Measurements from ENCODE around the gene CNDP2. TPM values are rescaled to one million over a fixed set of nuclear protein-coding genes. Genes with fewer than 3 reads are reported as not detected.

Gene CNDP2
- total RNA-seq, 2 experiments from 2014 or later, result 121 to 136 TPM

DNA sequence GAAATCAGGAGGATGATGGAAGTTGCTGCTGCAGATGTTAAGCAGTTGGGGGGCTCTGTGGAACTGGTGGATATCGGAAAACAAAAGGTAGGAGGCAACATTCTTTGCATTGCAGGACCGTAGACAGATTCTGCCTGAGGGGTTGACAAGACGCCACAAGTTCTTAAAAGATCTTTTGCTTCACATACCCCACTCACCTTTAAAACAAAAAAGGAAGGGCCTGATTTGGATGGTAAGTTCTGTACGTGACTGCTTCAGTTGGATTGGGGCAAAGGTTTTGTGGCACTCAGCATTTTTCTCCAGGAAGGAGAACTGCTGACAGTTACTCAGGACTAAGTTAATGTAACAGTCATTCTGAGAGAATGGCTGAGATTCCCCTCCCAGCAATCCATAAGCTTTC is 5.2 kb downstream of the CNDP2 start:
- intact Hi-C loops (cut with micrococcal nuclease), result no loop called here
- peaks cover 50% of the 10 kb centered on the region for H3K4me1 Mint-ChIP-seq (ENCODE audit: low read depth)
- no peaks in the 10 kb centered on the region for H3K9me3 Mint-ChIP-seq
- ChIA-PET POLR2A (no interaction called here), CTCF (no interaction called here)
- TF ChIP-seq, protein P1, sequence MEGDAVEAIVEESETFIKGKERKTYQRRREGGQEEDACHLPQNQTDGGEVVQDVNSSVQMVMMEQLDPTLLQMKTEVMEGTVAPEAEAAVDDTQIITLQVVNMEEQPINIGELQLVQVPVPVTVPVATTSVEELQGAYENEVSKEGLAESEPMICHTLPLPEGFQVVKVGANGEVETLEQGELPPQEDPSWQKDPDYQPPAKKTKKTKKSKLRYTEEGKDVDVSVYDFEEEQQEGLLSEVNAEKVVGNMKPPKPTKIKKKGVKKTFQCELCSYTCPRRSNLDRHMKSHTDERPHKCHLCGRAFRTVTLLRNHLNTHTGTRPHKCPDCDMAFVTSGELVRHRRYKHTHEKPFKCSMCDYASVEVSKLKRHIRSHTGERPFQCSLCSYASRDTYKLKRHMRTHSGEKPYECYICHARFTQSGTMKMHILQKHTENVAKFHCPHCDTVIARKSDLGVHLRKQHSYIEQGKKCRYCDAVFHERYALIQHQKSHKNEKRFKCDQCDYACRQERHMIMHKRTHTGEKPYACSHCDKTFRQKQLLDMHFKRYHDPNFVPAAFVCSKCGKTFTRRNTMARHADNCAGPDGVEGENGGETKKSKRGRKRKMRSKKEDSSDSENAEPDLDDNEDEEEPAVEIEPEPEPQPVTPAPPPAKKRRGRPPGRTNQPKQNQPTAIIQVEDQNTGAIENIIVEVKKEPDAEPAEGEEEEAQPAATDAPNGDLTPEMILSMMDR (IDR thresholded peaks at IDR 0.05), result no peak
- H3K36me3 Mint-ChIP-seq (ENCODE audit: low read depth), result peaks cover 56% of the 10 kb centered on the region
- no peak overlapping the region for H3K4me3 Mint-ChIP-seq
- peak overlapping the region; percentile 99 for H3K27ac Mint-ChIP-seq
- DNase-seq (no peak), ATAC-seq (no peak)
- no peaks in the 10 kb centered on the region for H3K27me3 Mint-ChIP-seq

DNA sequence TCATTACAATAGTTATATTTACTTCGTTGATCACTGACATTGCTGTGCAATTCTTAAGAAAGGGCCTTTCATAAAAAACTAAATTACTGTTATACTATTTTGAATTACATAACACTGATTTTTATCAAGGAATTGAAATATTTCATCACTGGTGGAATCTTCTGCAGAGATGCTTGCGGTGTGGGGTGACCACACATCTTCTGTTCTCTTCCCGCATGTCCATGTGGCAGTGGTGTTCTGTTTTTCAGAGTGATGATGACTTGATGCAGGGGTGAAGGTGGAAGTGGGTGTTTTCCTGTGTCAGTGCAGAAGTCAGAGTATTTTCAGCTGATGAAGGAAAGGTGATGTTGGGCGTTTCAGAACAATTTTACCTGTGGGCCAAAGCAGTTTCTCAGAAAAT is 7.0 kb downstream of the CNDP2 start:
- TF ChIP-seq, protein P1 (IDR thresholded peaks at IDR 0.05), result no peak
- H3K27me3 Mint-ChIP-seq, result no peaks in the 10 kb centered on the region
- no peak overlapping the region for H3K4me3 Mint-ChIP-seq
- no peak overlapping the region for H3K27ac Mint-ChIP-seq
- DNase-seq (no peak), ATAC-seq (no peak)
- no peaks in the 10 kb centered on the region for H3K9me3 Mint-ChIP-seq
- CTCF ChIA-PET, result interaction anchor here (0.9 kb wide), 1 partner anchor 10 kb away, joined by 3 read pairs; no protein-coding TSS in a partner anchor
- H3K4me1 Mint-ChIP-seq (ENCODE audit: low read depth), result peaks cover 36% of the 10 kb centered on the region
- POLR2A ChIA-PET, result no interaction called here
- intact Hi-C loops (cut with micrococcal nuclease), result no loop called here
- H3K36me3 Mint-ChIP-seq (ENCODE audit: low read depth), result peaks cover 64% of the 10 kb centered on the region

DNA sequence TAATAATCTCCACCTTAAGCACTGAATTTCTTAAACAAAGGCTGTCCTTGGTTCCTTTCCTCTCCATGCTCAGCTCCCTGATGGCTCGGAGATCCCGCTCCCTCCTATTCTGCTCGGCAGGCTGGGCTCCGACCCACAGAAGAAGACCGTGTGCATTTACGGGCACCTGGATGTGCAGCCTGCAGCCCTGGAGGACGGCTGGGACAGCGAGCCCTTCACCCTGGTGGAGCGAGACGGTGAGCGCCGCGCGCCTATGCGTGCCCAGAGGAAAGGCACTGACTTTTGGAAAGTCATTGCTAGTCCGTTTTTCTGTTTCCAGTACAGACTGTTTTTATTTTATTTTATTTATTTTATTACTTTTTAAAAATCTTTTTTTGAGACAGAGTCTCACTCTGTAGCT is 9.6 kb downstream of the CNDP2 start:
- Mint-ChIP-seq H3K27me3 (no peaks in the 10 kb centered on the region), H3K27ac (no peak overlapping the region), H3K36me3 (ENCODE audit: low read depth) (peaks cover 68% of the 10 kb centered on the region), H3K4me3 (no peak overlapping the region), H3K4me1 (ENCODE audit: low read depth) (peaks cover 12% of the 10 kb centered on the region), H3K9me3 (no peaks in the 10 kb centered on the region)
- ChIA-PET POLR2A (interaction anchor here (1.1 kb wide), 1 partner anchor 9 kb away, joined by 5 read pairs; the partner anchor contains the start of gene CNDP2), CTCF (interaction anchor here (0.9 to 1.0 kb wide), 2 partner anchors 46 to 152 kb away, joined by 3 to 5 read pairs; no protein-coding TSS in a partner anchor)
- TF ChIP-seq, protein P1 (IDR thresholded peaks at IDR 0.05), result no peak
- no peak for DNase-seq
- intact Hi-C loops (cut with micrococcal nuclease), result no loop called here
- ATAC-seq, result no peak

DNA sequence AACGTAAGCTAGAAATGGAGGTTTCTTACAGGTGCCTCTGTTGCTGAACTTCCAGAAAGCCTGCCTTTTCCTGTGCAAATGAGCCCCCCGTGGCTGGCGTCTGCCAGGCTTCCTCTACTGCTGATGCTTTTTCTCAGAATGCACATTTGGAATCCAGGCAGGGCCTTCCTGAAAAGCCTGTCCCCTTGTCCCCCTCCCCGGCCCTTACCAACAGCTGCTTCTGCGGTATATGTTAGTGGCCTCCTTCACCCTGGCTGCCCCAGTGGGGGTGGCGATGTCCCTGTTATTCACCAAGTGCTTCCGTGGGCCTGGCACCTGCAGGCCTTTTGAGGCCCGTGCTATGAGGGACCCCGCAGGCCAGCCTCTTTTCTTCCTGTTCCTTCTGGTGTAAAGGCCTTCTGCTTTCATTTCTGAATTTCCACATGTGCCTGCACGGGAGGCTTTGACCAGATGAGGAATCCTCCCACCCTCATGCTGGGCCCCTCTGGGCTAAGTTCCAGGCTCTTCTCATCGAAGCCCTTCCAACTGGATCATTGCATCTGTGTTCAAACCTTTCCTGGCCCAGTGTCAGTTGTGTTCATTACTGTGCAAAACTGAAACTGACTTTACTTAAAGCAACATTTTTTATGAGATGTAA is 10.4 kb downstream of the CNDP2 start:
- CTCF ChIA-PET, result interaction anchor here (1.0 kb wide), 1 partner anchor 45 kb away, joined by 3 read pairs; no protein-coding TSS in a partner anchor
- no peak for ATAC-seq
- POLR2A ChIA-PET, result interaction anchor here (1.1 kb wide), 1 partner anchor 10 kb away, joined by 5 read pairs; the partner anchor contains the start of gene CNDP2
- peaks cover 63% of the 10 kb centered on the region for H3K36me3 Mint-ChIP-seq (ENCODE audit: low read depth)
- peaks cover 6% of the 10 kb centered on the region for H3K4me1 Mint-ChIP-seq (ENCODE audit: low read depth)
- TF ChIP-seq, protein P1 (IDR thresholded peaks at IDR 0.05), result no peak
- no peak for DNase-seq
- no peaks in the 10 kb centered on the region for H3K9me3 Mint-ChIP-seq
- intact Hi-C loops (cut with micrococcal nuclease), result no loop called here
- no peak overlapping the region for H3K4me3 Mint-ChIP-seq
- no peaks in the 10 kb centered on the region for H3K27me3 Mint-ChIP-seq
- no peak overlapping the region for H3K27ac Mint-ChIP-seq

DNA sequence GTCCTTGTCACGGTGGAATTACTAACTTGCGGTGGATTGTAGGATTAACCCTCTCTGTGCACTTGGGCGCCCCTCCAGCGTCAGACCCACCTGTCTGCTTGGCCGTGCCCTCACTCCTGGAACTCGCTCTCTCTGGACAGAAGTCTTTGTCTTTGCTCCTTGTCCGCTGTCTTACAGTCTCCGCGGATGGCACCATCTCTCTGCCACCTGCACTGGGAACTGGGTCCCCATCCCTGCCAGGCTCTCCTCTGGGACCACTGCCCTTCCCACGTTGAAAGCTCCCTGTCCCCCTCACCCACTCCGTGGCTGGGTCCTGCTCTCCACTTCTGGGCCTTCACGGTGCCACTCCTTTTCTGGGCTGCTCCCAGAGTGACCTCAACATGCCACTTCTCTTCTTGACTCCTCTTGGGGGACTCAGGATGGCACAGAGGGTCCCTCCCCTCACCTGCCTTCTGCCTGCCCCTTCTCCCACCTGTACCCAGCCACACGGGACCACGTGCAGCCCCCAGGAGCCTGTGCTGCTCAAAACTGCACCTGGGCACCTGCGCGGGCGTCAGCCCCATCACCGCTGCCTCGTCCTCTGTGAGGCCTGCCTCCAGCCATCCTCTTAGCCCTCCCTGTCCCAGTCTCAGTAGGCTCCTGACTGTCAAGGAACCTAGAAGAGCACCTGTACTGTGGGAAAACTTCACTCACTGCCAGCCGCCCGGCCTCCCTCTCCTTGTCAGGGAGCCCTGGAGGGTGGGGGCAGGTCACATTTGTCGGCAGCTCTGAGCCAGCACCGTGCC is 11.1 kb downstream of the CNDP2 start:
- DNase-seq (no peak), ATAC-seq (no peak)
- ChIA-PET CTCF (no interaction called here), POLR2A (no interaction called here)
- intact Hi-C loops (cut with micrococcal nuclease), result no loop called here
- Mint-ChIP-seq H3K27me3 (no peaks in the 10 kb centered on the region), H3K36me3 (ENCODE audit: low read depth) (peaks cover 59% of the 10 kb centered on the region), H3K4me1 (ENCODE audit: low read depth) (peaks cover 4% of the 10 kb centered on the region), H3K9me3 (no peaks in the 10 kb centered on the region), H3K27ac (no peak overlapping the region), H3K4me3 (no peak overlapping the region)
- TF ChIP-seq, protein P1 (IDR thresholded peaks at IDR 0.05), result no peak

Data from activated CD8-positive, alpha-beta T cell treated with anti-CD3 and anti-CD28 coated beads for 36 hours (primary cell).